K562 (cell line): Measurements from ENCODE around the gene GOLIM4. TPM values are rescaled to one million over a fixed set of nuclear protein-coding genes. Genes with fewer than 3 reads are reported as not detected.

Source experiments
- CAMTA2 ChIP-seq: fragments of 250-450 bp; sonication (Bioruptor Pico); conservative IDR thresholded peaks from 2 replicates; pipeline ENCODE4 v1.5.1; 2022
- CXXC5 ChIP-seq: fragments of 250-450 bp; sonication (Bioruptor Pico); IDR thresholded peaks from 2 replicates; pipeline ENCODE4 v1.8.0; 2022; ENCODE audit warnings: inconsistent platforms, mild to moderate bottlenecking, moderate library complexity
- GTF2A2 ChIP-seq: IDR thresholded peaks from 2 replicates; pipeline ENCODE4 v1.6.1; 2016; ENCODE audit warnings: mild to moderate bottlenecking, missing genetic modification characterization, missing compliant biosample characterization
- HDAC8 ChIP-seq: fragments of 450-650 bp; IDR thresholded peaks from 2 replicates; pipeline ENCODE4 v1.6.1; 2016; ENCODE audit warnings: mild to moderate bottlenecking, missing genetic modification characterization, moderate library complexity, missing compliant biosample characterization
- HNRNPL ChIP-seq: fragments of 200-400 bp; formaldehyde crosslinking; IDR thresholded peaks from 2 replicates; pipeline ENCODE4 v1.6.1; 2017; ENCODE audit warnings: low read depth, mild to moderate bottlenecking, low read length
- KDM5B ChIP-seq: fragments of 200-600 bp; sonication (generic); IDR thresholded peaks from 2 replicates; pipeline ENCODE4 v1.6.1; 2012; ENCODE audit warnings: low read depth, mild to moderate bottlenecking, moderate library complexity, low read length, control low read depth, inconsistent platforms; ENCODE audit not compliant: insufficient replicate concordance
- SP1 ChIP-seq: sonication (generic); formaldehyde crosslinking; IDR thresholded peaks from 2 replicates; pipeline ENCODE4 v1.8.1; 2022; ENCODE audit warnings: mild to moderate bottlenecking, missing genetic modification reagents
- SP2 ChIP-seq: IDR thresholded peaks from 2 replicates; pipeline ENCODE4 v1.6.1; 2011; ENCODE audit warnings: mild to moderate bottlenecking, low read depth, low read length, moderate library complexity; ENCODE audit not compliant: poor library complexity, severe bottlenecking; ENCODE audit errors: extremely low read depth
- polyA plus RNA-seq, 8 experiments: library from polyadenylated mRNA; depleted of rRNA in 4 of 8; stranded (reverse) in 5 of 8; unstranded in 3 of 8; fragments of >200 nt; fragmentation: Nextera tagmentation in 2 of 8; fragmentation: Illumina TruSeq in 1 of 8; extraction: Ambion mirVana in 2 of 8; extraction: Trizol in 1 of 8; gene quantifications; 2 replicates each; pipeline versions ENCODE4 v1.2.1 to v1.2.3, GENCODE V29; 2011 to 2014; ENCODE audit warnings: inconsistent platforms in 1 of 8, missing spikeins in 1 of 8
- total RNA-seq, 7 experiments: library from RNA; depleted of rRNA in 6 of 7; stranded (reverse); fragments of >200 nt in 6 of 7; fragmentation: Illumina TruSeq in 2 of 7; extraction: Trizol in 2 of 7; gene quantifications; 2 replicates each; pipeline versions ENCODE4 v1.2.1 to v1.2.3, GENCODE V29; 2011 to 2021; ENCODE audit warnings: low replicate concordance in 1 of 7
- TF ChIP-seq, protein P1 (sequence below): fragments of 450-650 bp; IDR thresholded peaks from 2 replicates; pipeline ENCODE4 v1.6.1; 2016; ENCODE audit warnings: low read depth
- TF ChIP-seq, protein P2 (sequence below): fragments of 250-450 bp; sonication (Bioruptor Pico); IDR thresholded peaks from 2 replicates; pipeline ENCODE4 v1.4.0; 2020; ENCODE audit warnings: mild to moderate bottlenecking, moderate library complexity, borderline replicate concordance
- TF ChIP-seq, protein P3 (sequence below): fragments of 150-350 bp; IDR thresholded peaks from 2 replicates; pipeline ENCODE4 v1.6.1; 2014; ENCODE audit warnings: low read depth, mild to moderate bottlenecking, low read length, borderline replicate concordance
- TF ChIP-seq, protein P4 (sequence below): sonication (generic); formaldehyde crosslinking; IDR thresholded peaks from 2 replicates; pipeline ENCODE4 v1.8.0; 2022; ENCODE audit warnings: mild to moderate bottlenecking, missing genetic modification reagents

Gene GOLIM4
- total and polyA plus RNA-seq, 9 of the 15 experiments (the other 6 are each of a cell fraction or from before 2014, with no cell fraction given) = 9.3 to 39.4 (median 31.0) TPM

DNA sequence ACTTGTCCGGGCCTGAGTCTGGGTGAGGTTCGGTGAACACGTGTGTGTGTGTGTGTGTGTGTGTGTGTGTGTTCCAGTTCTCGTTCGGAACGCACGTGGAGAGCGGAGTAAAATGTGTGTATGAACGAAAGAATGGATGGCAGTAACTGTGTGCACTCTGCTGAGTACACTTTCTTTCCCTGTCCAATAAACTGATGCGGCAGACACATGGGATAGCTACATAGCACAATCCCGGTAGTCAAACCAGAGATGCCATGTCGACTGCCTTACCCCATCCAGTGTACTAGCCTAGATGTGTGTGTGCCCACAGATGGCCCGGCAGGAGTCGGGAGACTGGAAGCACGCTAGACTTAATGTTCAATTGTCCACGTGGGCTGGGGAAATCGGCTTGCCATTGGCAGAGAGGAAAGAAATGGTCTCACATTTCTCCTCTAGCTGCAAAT is 507 bp upstream of the GOLIM4 start (continued):
- TF ChIP-seq, protein P1, sequence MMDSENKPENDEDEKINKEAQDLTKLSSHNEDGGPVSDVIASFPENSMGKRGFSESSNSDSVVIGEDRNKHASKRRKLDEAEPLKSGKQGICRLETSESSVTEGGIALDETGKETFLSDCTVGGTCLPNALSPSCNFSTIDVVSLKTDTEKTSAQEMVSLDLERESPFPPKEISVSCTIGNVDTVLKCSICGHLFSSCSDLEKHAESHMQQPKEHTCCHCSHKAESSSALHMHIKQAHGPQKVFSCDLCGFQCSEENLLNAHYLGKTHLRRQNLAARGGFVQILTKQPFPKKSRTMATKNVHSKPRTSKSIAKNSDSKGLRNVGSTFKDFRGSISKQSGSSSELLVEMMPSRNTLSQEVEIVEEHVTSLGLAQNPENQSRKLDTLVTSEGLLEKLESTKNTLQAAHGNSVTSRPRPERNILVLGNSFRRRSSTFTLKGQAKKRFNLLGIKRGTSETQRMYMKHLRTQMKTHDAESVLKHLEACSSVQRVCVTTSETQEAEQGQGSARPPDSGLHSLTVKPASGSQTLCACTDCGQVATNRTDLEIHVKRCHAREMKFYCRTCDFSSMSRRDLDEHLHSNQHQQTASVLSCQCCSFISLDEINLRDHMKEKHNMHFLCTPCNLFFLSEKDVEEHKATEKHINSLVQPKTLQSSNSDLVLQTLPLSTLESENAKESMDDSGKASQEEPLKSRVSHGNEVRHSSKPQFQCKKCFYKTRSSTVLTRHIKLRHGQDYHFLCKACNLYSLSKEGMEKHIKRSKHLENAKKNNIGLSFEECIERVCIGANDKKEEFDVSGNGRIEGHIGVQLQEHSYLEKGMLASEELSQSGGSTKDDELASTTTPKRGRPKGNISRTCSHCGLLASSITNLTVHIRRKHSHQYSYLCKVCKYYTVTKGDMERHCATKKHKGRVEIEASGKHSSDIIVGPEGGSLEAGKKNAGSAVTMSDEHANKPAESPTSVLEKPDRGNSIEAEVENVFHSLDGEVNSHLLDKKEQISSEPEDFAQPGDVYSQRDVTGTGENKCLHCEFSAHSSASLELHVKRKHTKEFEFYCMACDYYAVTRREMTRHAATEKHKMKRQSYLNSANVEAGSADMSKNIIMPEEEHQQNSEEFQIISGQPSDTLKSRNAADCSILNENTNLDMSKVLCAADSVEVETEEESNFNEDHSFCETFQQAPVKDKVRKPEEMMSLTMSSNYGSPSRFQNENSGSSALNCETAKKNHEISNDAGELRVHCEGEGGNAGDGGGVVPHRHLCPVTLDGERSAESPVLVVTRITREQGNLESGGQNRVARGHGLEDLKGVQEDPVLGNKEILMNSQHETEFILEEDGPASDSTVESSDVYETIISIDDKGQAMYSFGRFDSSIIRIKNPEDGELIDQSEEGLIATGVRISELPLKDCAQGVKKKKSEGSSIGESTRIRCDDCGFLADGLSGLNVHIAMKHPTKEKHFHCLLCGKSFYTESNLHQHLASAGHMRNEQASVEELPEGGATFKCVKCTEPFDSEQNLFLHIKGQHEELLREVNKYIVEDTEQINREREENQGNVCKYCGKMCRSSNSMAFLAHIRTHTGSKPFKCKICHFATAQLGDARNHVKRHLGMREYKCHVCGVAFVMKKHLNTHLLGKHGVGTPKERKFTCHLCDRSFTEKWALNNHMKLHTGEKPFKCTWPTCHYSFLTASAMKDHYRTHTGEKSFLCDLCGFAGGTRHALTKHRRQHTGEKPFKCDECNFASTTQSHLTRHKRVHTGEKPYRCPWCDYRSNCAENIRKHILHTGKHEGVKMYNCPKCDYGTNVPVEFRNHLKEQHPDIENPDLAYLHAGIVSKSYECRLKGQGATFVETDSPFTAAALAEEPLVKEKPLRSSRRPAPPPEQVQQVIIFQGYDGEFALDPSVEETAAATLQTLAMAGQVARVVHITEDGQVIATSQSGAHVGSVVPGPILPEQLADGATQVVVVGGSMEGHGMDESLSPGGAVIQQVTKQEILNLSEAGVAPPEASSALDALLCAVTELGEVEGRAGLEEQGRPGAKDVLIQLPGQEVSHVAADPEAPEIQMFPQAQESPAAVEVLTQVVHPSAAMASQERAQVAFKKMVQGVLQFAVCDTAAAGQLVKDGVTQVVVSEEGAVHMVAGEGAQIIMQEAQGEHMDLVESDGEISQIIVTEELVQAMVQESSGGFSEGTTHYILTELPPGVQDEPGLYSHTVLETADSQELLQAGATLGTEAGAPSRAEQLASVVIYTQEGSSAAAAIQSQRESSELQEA = no peak; the same call in 1 of the 2 replicates
- TF ChIP-seq, protein P2, sequence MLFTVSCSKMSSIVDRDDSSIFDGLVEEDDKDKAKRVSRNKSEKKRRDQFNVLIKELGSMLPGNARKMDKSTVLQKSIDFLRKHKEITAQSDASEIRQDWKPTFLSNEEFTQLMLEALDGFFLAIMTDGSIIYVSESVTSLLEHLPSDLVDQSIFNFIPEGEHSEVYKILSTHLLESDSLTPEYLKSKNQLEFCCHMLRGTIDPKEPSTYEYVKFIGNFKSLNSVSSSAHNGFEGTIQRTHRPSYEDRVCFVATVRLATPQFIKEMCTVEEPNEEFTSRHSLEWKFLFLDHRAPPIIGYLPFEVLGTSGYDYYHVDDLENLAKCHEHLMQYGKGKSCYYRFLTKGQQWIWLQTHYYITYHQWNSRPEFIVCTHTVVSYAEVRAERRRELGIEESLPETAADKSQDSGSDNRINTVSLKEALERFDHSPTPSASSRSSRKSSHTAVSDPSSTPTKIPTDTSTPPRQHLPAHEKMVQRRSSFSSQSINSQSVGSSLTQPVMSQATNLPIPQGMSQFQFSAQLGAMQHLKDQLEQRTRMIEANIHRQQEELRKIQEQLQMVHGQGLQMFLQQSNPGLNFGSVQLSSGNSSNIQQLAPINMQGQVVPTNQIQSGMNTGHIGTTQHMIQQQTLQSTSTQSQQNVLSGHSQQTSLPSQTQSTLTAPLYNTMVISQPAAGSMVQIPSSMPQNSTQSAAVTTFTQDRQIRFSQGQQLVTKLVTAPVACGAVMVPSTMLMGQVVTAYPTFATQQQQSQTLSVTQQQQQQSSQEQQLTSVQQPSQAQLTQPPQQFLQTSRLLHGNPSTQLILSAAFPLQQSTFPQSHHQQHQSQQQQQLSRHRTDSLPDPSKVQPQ (CRISPR knock-in tag) = peak; percentile 46; the same call in 1 of the 2 replicates
- no peak for TF ChIP-seq CAMTA2
- no peak for TF ChIP-seq SP2
- no peak for TF ChIP-seq HDAC8 (tag)
- TF ChIP-seq, protein P3, sequence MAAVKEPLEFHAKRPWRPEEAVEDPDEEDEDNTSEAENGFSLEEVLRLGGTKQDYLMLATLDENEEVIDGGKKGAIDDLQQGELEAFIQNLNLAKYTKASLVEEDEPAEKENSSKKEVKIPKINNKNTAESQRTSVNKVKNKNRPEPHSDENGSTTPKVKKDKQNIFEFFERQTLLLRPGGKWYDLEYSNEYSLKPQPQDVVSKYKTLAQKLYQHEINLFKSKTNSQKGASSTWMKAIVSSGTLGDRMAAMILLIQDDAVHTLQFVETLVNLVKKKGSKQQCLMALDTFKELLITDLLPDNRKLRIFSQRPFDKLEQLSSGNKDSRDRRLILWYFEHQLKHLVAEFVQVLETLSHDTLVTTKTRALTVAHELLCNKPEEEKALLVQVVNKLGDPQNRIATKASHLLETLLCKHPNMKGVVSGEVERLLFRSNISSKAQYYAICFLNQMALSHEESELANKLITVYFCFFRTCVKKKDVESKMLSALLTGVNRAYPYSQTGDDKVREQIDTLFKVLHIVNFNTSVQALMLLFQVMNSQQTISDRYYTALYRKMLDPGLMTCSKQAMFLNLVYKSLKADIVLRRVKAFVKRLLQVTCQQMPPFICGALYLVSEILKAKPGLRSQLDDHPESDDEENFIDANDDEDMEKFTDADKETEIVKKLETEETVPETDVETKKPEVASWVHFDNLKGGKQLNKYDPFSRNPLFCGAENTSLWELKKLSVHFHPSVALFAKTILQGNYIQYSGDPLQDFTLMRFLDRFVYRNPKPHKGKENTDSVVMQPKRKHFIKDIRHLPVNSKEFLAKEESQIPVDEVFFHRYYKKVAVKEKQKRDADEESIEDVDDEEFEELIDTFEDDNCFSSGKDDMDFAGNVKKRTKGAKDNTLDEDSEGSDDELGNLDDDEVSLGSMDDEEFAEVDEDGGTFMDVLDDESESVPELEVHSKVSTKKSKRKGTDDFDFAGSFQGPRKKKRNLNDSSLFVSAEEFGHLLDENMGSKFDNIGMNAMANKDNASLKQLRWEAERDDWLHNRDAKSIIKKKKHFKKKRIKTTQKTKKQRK = no peak
- TF ChIP-seq SP1 (CRISPR knock-in tag) = no peak
- no peak for TF ChIP-seq GTF2A2
- no peak for TF ChIP-seq KDM5B
- no peak for TF ChIP-seq HNRNPL
- TF ChIP-seq, protein P4, sequence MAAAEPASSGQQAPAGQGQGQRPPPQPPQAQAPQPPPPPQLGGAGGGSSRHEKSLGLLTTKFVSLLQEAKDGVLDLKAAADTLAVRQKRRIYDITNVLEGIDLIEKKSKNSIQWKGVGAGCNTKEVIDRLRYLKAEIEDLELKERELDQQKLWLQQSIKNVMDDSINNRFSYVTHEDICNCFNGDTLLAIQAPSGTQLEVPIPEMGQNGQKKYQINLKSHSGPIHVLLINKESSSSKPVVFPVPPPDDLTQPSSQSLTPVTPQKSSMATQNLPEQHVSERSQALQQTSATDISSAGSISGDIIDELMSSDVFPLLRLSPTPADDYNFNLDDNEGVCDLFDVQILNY = no peak
- TF ChIP-seq CXXC5 = 0 out of 2 replicates have a peak, but pooled peaks have one; percentile 4
